Activated T-helper 1 cell treated with anti-CD3 and anti-CD28 coated beads, Interleukin-2, amount 50 U/mL, for 16 hours (primary cell): ENCODE results near the gene MLC1.

Experiments
- DNase-seq, 2 donors: peaks; one replicate each; pipeline ENCODE4 v3.0.0-alpha.2; 2020; ENCODE audit warnings: low read depth in 1 of 2, low spot score in 1 of 2

MLC1 gene

GRCh38 chr22:50085211-50085972, at the start of gene MLC1:
TSS of gene MLC1 (minus strand) at chr22:50085426. CDS start at chr22:50084902, 524 bp downstream.
- no peak for DNase-seq

- no peak for DNase-seq
Measured at GRCh38 chr22:50134481-50134880, 49.3 kb upstream of the MLC1 start.

- no peak for DNase-seq
Measured at GRCh38 chr22:50131894-50132293, 46.7 kb upstream of the MLC1 start.

GRCh38 chr22:50129121-50129736, 44.0 kb upstream of the MLC1 start:
- DNase-seq = no peak

- DNase-seq = no peak
Measured at GRCh38 chr22:50125029-50125428, 39.8 kb upstream of the MLC1 start.

- no peak for DNase-seq
Measured at GRCh38 chr22:50123119-50123518, 37.9 kb upstream of the MLC1 start.

GRCh38 chr22:50121202-50121740, 36.0 kb upstream of the MLC1 start:
- no peak for DNase-seq

- no peak for DNase-seq
Measured at GRCh38 chr22:50119768-50120251, 34.6 kb upstream of the MLC1 start.

- DNase-seq = no peak
Measured at GRCh38 chr22:50119169-50119767, 34.0 kb upstream of the MLC1 start.

- no peak for DNase-seq
Measured at GRCh38 chr22:50118557-50119168, 33.4 kb upstream of the MLC1 start.

- DNase-seq = no peak
Measured at GRCh38 chr22:50118129-50118528, 32.9 kb upstream of the MLC1 start.

GRCh38 chr22:50117168-50117762, 32.0 kb upstream of the MLC1 start:
- DNase-seq = no peak

GRCh38 chr22:50115693-50116092, 30.5 kb upstream of the MLC1 start:
- no peak for DNase-seq

GRCh38 chr22:50114221-50115021, 29.2 kb upstream of the MLC1 start:
- DNase-seq = no peak

- DNase-seq = no peak
Measured at GRCh38 chr22:50112151-50113118, 27.2 kb upstream of the MLC1 start.

- no peak for DNase-seq
Measured at GRCh38 chr22:50111056-50111455, 25.8 kb upstream of the MLC1 start.

GRCh38 chr22:50107529-50107928, 22.3 kb upstream of the MLC1 start:
- no peak for DNase-seq

GRCh38 chr22:50105208-50106100, 20.2 kb upstream of the MLC1 start:
- DNase-seq = no peak
